GM12873 (cell line): ENCODE data around the gene PTPRN2.

Experiments
- CTCF ChIP-seq: IDR thresholded peaks from 2 replicates; pipeline ENCODE4 v1.5.1; 2012; ENCODE audit warnings: low read depth, mild to moderate bottlenecking, moderate library complexity, low read length, control low read depth; ENCODE audit not compliant: insufficient read depth; ENCODE audit errors: missing control alignments

Gene PTPRN2

GRCh38 chr7:158587162-158588084 is at the start of gene PTPRN2:
PTPRN2 (minus strand) TSS chr7:158587823.
- no peak for TF ChIP-seq CTCF

- TF ChIP-seq CTCF, result no peak
These were observed 45.7 kb upstream of the PTPRN2 start for GRCh38 chr7:158633055-158633956.

GRCh38 chr7:158631574-158632195 is 44.1 kb upstream of the PTPRN2 start:
- no peak for TF ChIP-seq CTCF

GRCh38 chr7:158623241-158623640 is 35.6 kb upstream of the PTPRN2 start:
- no peak for TF ChIP-seq CTCF

- TF ChIP-seq CTCF, result no peak
These were observed 33.3 kb upstream of the PTPRN2 start for GRCh38 chr7:158620839-158621441.

GRCh38 chr7:158620418-158620817 is 32.8 kb upstream of the PTPRN2 start:
- no peak for TF ChIP-seq CTCF
